Gastroesophageal sphincter (tissue), 3 donors: ENCODE data around the gene NCOA3.
"Not testable (repeated sequence)": the region's sequence is repeated elsewhere in the genome, so short reads cannot be mapped to it uniquely, and the experiment has no call there.

Source experiments
- CTCF ChIP-seq, 4 experiments: fragments of 200-600 bp in 2 of 4; fragments of 450-650 bp in 2 of 4; sonication (generic) in 1 of 4; IDR thresholded peaks; one replicate each; pipeline ENCODE4 v1.5.1; 2017 to 2019; ENCODE audit warnings: antibody characterized with exemption in 4 of 4, mild to moderate bottlenecking in 2 of 4, moderate library complexity in 2 of 4
- POLR2A ChIP-seq, 2 donors: fragments of 450-650 bp; IDR thresholded peaks; one replicate each; pipeline ENCODE4 v1.6.1; 2017; ENCODE audit warnings: antibody characterized with exemption in 2 of 2, mild to moderate bottlenecking in 2 of 2, moderate library complexity in 1 of 2

DNA sequence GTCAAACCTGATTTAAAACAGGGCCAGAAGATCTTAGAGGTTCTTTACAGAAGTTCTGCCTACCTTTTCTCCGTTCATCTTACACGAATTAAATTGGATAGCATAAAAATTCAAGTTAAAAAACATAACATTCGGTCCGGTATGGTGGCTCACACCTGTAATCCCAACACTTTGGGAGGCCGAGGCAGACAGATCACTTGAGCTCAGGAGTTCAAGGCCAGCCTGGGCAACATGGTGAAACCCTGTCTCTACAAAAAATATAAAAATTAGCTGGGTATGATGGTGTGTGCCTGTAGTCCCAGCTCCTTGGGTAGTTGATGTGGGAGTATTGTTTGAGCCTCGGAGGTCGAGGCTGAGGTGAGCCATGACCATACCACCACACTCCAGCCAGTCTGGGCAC, 79.0 kb downstream of the NCOA3 start:
- not testable (repeated sequence) for TF ChIP-seq POLR2A, CTCF (IDR thresholded peaks at IDR 0.05)
